Cardiac fibroblast (primary cell): ENCODE results near the gene ID2.

Experiments used
- DNase-seq, 2 donors: peaks; one replicate each; pipeline versions ENCODE4 v3.0.0 to v3.0.0-alpha.2; 2010; ENCODE audit warnings: low read depth in 2 of 2
- H3K4me3 ChIP-seq, 2 donors: replicated peaks in 1 of 2; 1 replicate in 1 of 2; 2 replicates in 1 of 2; pipeline ENCODE4 v1.5.1; 2011; ENCODE audit warnings: low read depth in 2 of 2, low read length in 2 of 2, mild to moderate bottlenecking in 2 of 2, moderate library complexity in 1 of 2
- CTCF ChIP-seq: IDR thresholded peaks from one replicate; pipeline ENCODE4 v1.5.1; 2011; ENCODE audit warnings: low read depth, mild to moderate bottlenecking, low read length, inconsistent platforms

The ID2 gene

GRCh38 chr2:8684878-8685696 lies 3.2 kb downstream of the ID2 start:
- no peak for TF ChIP-seq CTCF
- DNase-seq, result peak; percentile 8 to 71
- H3K4me3 ChIP-seq, result peak overlapping the region; percentile 49

DNA sequence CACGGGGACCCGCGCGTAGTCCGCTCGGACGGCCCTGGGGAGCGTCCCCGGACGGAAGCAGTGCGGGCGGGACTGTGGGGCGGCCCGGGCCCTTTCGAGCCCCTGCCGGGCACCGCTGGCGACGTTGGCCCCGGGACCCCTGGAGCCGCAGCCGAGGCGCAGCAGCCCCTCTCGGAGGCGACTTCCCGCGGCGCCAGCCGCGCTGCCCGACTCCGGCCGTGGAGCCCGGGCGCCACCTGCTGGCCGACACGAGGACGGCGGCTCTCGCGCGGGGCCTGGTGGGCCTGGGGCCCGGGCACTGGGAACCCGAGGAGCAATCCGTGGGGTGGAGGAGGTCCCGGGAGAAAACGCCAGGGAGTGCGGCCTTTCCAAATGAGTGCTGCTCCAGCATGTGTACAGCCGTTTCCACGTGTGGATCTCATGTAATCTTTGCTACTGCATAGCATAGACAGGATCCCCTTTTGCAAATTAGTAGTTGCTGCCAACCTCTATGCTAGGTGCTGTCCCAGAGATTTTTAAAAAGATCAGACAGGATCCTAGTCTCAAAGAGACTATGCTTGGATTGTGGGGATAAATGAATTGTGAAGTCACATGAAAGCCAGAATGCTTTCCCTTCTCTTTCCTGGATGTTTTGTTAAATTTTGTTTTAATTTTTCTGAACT lies 4.0 kb downstream of the ID2 start:
- peak; percentile 39 for TF ChIP-seq CTCF
- H3K4me3 ChIP-seq, result peak overlapping the region; percentile 8 to 49
- peak; percentile 31 to 54 for DNase-seq

GRCh38 chr2:8691859-8692437 lies 10.1 kb downstream of the ID2 start:
- TF ChIP-seq CTCF, result no peak
- no peak overlapping the region for H3K4me3 ChIP-seq
- no peak for DNase-seq

DNA sequence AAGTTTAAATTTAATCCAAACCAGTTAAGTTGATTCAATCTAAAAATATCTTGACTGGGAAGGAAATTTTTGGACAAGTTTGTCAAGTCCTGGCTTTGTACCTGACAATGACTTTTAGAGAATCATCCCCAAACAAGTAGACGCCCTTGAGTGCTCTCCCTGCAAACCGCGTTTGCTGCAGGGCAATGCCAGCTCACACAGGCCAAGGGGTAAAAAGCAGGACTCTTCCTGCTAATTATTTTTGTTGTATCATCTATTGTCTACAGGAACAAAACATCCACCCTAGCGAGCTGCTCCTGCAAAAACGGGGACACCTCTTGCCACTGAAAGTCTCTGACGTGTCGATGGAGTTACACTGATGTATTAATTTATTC lies 10.9 kb downstream of the ID2 start:
- H3K4me3 ChIP-seq, result no peak overlapping the region
- no peak for DNase-seq

DNA sequence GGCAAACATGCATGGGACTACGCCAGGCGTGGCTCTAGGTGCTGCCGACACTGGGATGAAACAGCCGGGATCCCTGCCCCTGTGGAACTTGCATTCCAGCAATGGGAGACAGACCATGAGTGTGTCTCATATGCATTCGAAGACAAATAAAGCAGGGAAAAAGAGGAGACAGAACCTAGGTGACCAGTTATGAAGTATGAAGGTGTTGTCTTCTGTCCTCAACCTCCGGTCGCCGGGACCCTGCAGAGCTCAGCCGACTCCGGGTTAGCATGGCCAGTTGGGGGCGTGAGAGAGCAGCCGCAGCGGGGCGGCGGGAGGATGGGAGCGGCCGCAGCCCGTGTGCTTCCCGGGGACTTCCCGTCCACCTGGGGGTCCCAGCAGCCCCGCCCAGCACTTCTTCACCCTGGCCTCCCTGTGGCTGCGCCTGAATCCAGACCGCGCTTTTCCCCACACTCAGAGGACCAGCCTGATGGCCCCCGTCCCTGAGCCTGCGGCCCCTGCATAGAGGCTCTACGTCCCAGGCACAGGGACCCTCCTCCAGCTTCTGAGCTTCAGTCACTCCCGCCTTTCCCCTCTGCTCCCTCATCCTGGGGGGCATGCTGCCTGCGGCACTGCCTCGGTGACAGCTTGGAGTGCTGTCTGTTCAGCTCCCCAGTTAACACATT lies 11.4 kb downstream of the ID2 start:
- TF ChIP-seq CTCF, result peak; percentile 68
- DNase-seq, result peak in 1 of 2 donors; percentile 10
- peak overlapping the region; percentile 24 to 26 for H3K4me3 ChIP-seq

More for the DNA sequence above, 10.9 kb downstream of the ID2 start:
- no peak for TF ChIP-seq CTCF

- no peak for TF ChIP-seq CTCF
- H3K4me3 ChIP-seq, result no peak overlapping the region
- DNase-seq, result peak; percentile 29 to 82
Measured at GRCh38 chr2:8694737-8695136, 12.9 kb downstream of the ID2 start.
